Ovary (tissue), 9 donors: ENCODE results near the gene POLR1E. TPM values are rescaled to one million over a fixed set of nuclear protein-coding genes. Genes with fewer than 3 reads are reported as not detected.
"Not testable (repeated sequence)": the region's sequence is repeated elsewhere in the genome, so short reads cannot be mapped to it uniquely, and the experiment has no call there.

ENCODE experiments used
- DNase-seq, 5 donors: peaks; one replicate each; pipeline ENCODE4 v3.0.0-alpha.2; 2019 to 2020
- H3K27ac ChIP-seq, 2 donors: fragments of 200-600 bp; one replicate each; pipeline versions ENCODE4 v1.5.1 to v1.8.0; 2019 to 2022
- H3K27me3 ChIP-seq: fragments of 200-600 bp; one replicate; pipeline ENCODE4 v1.8.0; 2022
- H3K36me3 ChIP-seq: fragments of 200-600 bp; sonication (generic); one replicate; pipeline ENCODE4 v1.5.1; 2019
- H3K4me1 ChIP-seq: one replicate; pipeline ENCODE4 v1.8.1; 2013; ENCODE audit warnings: mild to moderate bottlenecking, moderate library complexity; ENCODE audit not compliant: insufficient read depth
- H3K4me3 ChIP-seq: fragments of 200-600 bp; sonication (generic); one replicate; pipeline ENCODE4 v1.5.1; 2017
- H3K9me3 ChIP-seq, 2 donors: fragments of 200-600 bp in 1 of 2; sonication (generic) in 1 of 2; one replicate each; pipeline versions ENCODE4 v1.5.1 to v1.8.1; 2013 to 2019; ENCODE audit warnings: mild to moderate bottlenecking in 1 of 2, moderate library complexity in 1 of 2
- CTCF ChIP-seq, 3 donors: fragments of 450-650 bp in 2 of 3; fragments of 200-600 bp in 1 of 3; IDR thresholded peaks; one replicate each; pipeline versions ENCODE4 v1.5.1 to v1.8.0; 2016 to 2022; ENCODE audit warnings: antibody characterized with exemption in 3 of 3, mild to moderate bottlenecking in 1 of 3
- EP300 ChIP-seq: sonication (generic); formaldehyde crosslinking; IDR thresholded peaks from one replicate; pipeline ENCODE4 v1.6.1; 2017; ENCODE audit warnings: antibody characterized with exemption
- POLR2A ChIP-seq: fragments of 450-650 bp; IDR thresholded peaks from one replicate; pipeline ENCODE4 v1.6.1; 2017; ENCODE audit warnings: antibody characterized with exemption, mild to moderate bottlenecking, moderate library complexity
- WGBS, 3 donors: extraction: QIAGEN DNeasy Blood & Tissue Kit in 1 of 3; methylation state at CpG; one replicate each; pipeline versions ENCODE4 v1.1.5 to v1.1.7; 2013 to 2017; 5-methylcytosine and 5-hydroxymethylcytosine counted together
- intact Hi-C, 4 donors: fragments of 100-400 bp; cut with DNase I; formaldehyde crosslinking; loops; one replicate each; pipeline versions ENCODE4 v1.11.0 to v1.15.1; 2022 to 2023
- polyA plus RNA-seq, 2 donors: library from polyadenylated mRNA; stranded (reverse); fragments of 200-250 nt in 1 of 2; fragments of 350-450 nt in 1 of 2; fragmentation: Illumina TruSeq in 1 of 2; extraction: RNeasy Lipid Tissue Mini Kit (QIAGEN cat#74804) in 1 of 2; gene quantifications; one replicate each; pipeline ENCODE4 v1.2.3, GENCODE V29; 2013 to 2014
- total RNA-seq, 7 donors: library from RNA; depleted of rRNA in 2 of 7; stranded (reverse); fragments of >200 nt in 2 of 7; fragmentation: NEBNext Ultra II Directional in 3 of 7; extraction: Animal tissue kit (Norgen Biotek cat#: 25700) in 3 of 7; gene quantifications; one replicate each; pipeline versions ENCODE4 v1.1.0 to v1.2.4, GENCODE V29; 2016 to 2023
- donor health status: DM: no; HTN: no; CAD: no; lungs with moderate emphysema.
- donor health status: DM: no; HTN: no; CAD: no.
- donor health status: Bipolar disorder and iron deficiency.
- donor health status: DM: yes; HTN: yes; CAD: no.
- donor health status: DM: no; HTN: no; CAD: no.
- donor health status: DM: yes; HTN: yes; CAD: no.

The POLR1E gene
- total and polyA plus RNA-seq, 9 donors = 26.3 to 48.9 (median 39.1) TPM

GRCh38 chr9:37464426-37465248, 21.1 kb upstream of the POLR1E start:
- H3K9me3 ChIP-seq = no peaks in the 10 kb centered on the region
- intact Hi-C loops = loop anchor here in 1 of 4 donors (5.0 to 10.0 kb wide), 2 partner anchors 37 to 1710 kb away; partner anchors contain the start of gene MSMP
- H3K36me3 ChIP-seq = no peaks in the 10 kb centered on the region
- DNase-seq = peak in 2 of 5 donors; percentile 76 to 77
- peak overlapping the region; percentile 94 to 97 for H3K27ac ChIP-seq
- H3K4me3 ChIP-seq = peak overlapping the region; percentile 95
- no peaks in the 10 kb centered on the region for H3K27me3 ChIP-seq
- peaks cover 4% of the 10 kb centered on the region for H3K4me1 ChIP-seq
- 0% methylated on average over 35 to 47 of the region's 47 CpGs for WGBS, 3 donors
- no peak for TF ChIP-seq CTCF (IDR thresholded peaks at IDR 0.05)
- no peak for TF ChIP-seq EP300
- no peak for TF ChIP-seq POLR2A

- peak; percentile 98 to 99 (median 99) for DNase-seq
- H3K4me1 ChIP-seq = peaks cover 4% of the 10 kb centered on the region
- H3K9me3 ChIP-seq = no peaks in the 10 kb centered on the region
- TF ChIP-seq POLR2A (peak; percentile 59), CTCF (IDR thresholded peaks at IDR 0.05) (no peak)
- peak within 1 kb of the TSS; percentile 94 to 97 for H3K27ac ChIP-seq
- WGBS, 3 donors = 0 to 1% (median 1%) methylated on average over 43 to 52 of the region's 52 CpGs
- H3K27me3 ChIP-seq = no peaks in the 10 kb centered on the region
- H3K36me3 ChIP-seq = no peaks in the 10 kb centered on the region
- intact Hi-C loops = loop anchor here in 1 of 4 donors (10.0 kb wide), 1 partner anchor 1711 kb away; the partner anchor contains the start of gene MSMP
- peak within 1 kb of the TSS; percentile 95 for H3K4me3 ChIP-seq
These were observed 20.3 kb upstream of the POLR1E start, which contains the start of gene ZBTB5 for GRCh38 chr9:37465249-37466036. TSS of gene ZBTB5 (minus strand) at chr9:37465450. CDS start at chr9:37442551, 22,899 bp downstream.

GRCh38 chr9:37466037-37466709, 19.6 kb upstream of the POLR1E start:
- peak; percentile 74 to 87 (median 87) for DNase-seq
- WGBS, 3 donors = 0% methylated on average over 45 to 47 of the region's 47 CpGs
- peak overlapping the region; percentile 95 for H3K4me3 ChIP-seq

GRCh38 chr9:37467530-37467929, 18.2 kb upstream of the POLR1E start:
- intact Hi-C loops = loop anchor here in 1 of 4 donors (10.0 kb wide), 1 partner anchor 1713 kb away; the partner anchor contains the start of gene MSMP
- H3K4me3 ChIP-seq, H3K9me3 ChIP-seq, H3K36me3 ChIP-seq, DNase-seq, H3K4me1 ChIP-seq, H3K27me3 ChIP-seq, H3K27ac ChIP-seq: not testable (repeated sequence)
- 96% methylated on average over 17 of the region's 17 CpGs for WGBS, 3 donors

More at GRCh38 chr9:37466037-37466709, 19.6 kb upstream of the POLR1E start:
- Histone ChIP-seq H3K27me3 (no peaks in the 10 kb centered on the region), H3K9me3 (no peaks in the 10 kb centered on the region), H3K36me3 (no peaks in the 10 kb centered on the region), H3K27ac (peak overlapping the region; percentile 60 to 97), H3K4me1 (peaks cover 4% of the 10 kb centered on the region)
- intact Hi-C loops = loop anchor here in 1 of 4 donors (10.0 kb wide), 1 partner anchor 1711 kb away; the partner anchor contains the start of gene MSMP
- TF ChIP-seq POLR2A (peak; percentile 76), EP300 (no peak), CTCF (IDR thresholded peaks at IDR 0.05) (no peak)
